Esophagus squamous epithelium (tissue), 5 donors: ENCODE data around the gene PTPRM. TPM values are rescaled to one million over a fixed set of nuclear protein-coding genes. Genes with fewer than 3 reads are reported as not detected.

Source experiments
- DNase-seq: peaks from one replicate; lab custom pipeline; 2025; lab: John Stamatoyannopoulos, UW
- H3K27ac ChIP-seq, 4 donors: fragments of 200-600 bp; sonication (generic); one replicate each; pipeline ENCODE4 v1.5.1; 2016 to 2019; ENCODE audit warnings: mild to moderate bottlenecking in 1 of 4
- H3K27me3 ChIP-seq, 4 donors: fragments of 200-600 bp; sonication (generic); 1 replicate in 3 of 4; 2 replicates in 1 of 4; pipeline versions ENCODE4 v1.5.1 to v1.6.0; 2017 to 2021; ENCODE audit warnings: antibody characterized with exemption in 1 of 4
- H3K36me3 ChIP-seq, 3 donors: fragments of 200-600 bp; sonication (generic); one replicate each; pipeline ENCODE4 v1.5.1; 2016 to 2019
- H3K4me1 ChIP-seq, 3 donors: fragments of 200-600 bp; sonication (generic); one replicate each; pipeline ENCODE4 v1.5.1; 2017 to 2019
- H3K4me3 ChIP-seq, 4 donors: fragments of 200-600 bp; sonication (generic); 1 replicate in 3 of 4; 2 replicates in 1 of 4; pipeline ENCODE4 v1.5.1; 2016 to 2019; ENCODE audit warnings: mild to moderate bottlenecking in 2 of 4, moderate library complexity in 1 of 4
- H3K9me3 ChIP-seq, 3 donors: fragments of 200-600 bp; sonication (generic); one replicate each; pipeline ENCODE4 v1.5.1; 2016 to 2019
- POLR2A ChIP-seq, 4 donors: fragments of 450-650 bp; IDR thresholded peaks; one replicate each; pipeline ENCODE4 v1.6.1; 2017; ENCODE audit warnings: antibody characterized with exemption in 4 of 4, mild to moderate bottlenecking in 4 of 4, moderate library complexity in 3 of 4
- WGBS, 2 donors: methylation state at CpG; one replicate each; pipeline ENCODE4 v1.1.5; 2018; 5-methylcytosine and 5-hydroxymethylcytosine counted together
- intact Hi-C: fragments of 100-400 bp; cut with DNase I; formaldehyde crosslinking; loops from one replicate; pipeline ENCODE4 v1.15.0; 2022
- total RNA-seq, 4 donors: library from RNA; depleted of rRNA; stranded (reverse); fragments of >200 nt; gene quantifications; one replicate each; pipeline ENCODE4 v1.1.0, GENCODE V29; 2016
- TF ChIP-seq, protein P1 (sequence below), 6 experiments: fragments of 450-650 bp in 4 of 6; fragments of 200-600 bp in 2 of 6; sonication (generic) in 2 of 6; IDR thresholded peaks; one replicate each; pipeline ENCODE4 v1.5.1; 2016 to 2019; ENCODE audit warnings: antibody characterized with exemption in 6 of 6, mild to moderate bottlenecking in 4 of 6, moderate library complexity in 4 of 6
- donor health status: DM: yes; HTN: yes; CAD: no.

PTPRM gene
- total RNA-seq, 4 donors from 2014 or later, result 6.5 to 38.7 (median 11.1) TPM

DNA sequence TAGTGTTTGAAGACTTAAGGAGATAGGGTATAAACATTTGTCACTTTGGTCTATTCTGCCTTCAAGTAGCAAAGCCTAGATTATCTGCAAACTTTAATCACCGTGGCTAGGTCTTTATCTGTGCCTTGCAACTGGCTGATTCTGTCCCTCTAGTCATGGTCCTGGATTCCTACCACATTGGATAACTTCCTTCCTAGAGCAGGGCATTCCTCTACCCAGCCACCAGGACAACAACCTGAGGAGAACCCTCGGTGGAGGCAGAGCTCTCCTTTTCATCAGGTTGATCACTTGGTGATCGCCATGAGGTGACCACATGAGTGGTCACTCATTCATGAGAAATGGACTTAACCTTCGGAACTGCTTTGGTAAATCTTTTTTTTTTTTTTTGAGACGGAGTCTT lies 25.3 kb upstream of the PTPRM start:
- intact Hi-C loops, result no loop called here
- DNase-seq, result no peak
- WGBS, 2 donors, result 68 to 83% methylated on average over 4 to 5 of the region's 5 CpGs
- no peaks in the 10 kb centered on the region for H3K9me3 ChIP-seq
- H3K4me1 ChIP-seq, result no peaks in the 10 kb centered on the region
- no peaks in the 10 kb centered on the region for H3K27me3 ChIP-seq
- no peak overlapping the region for H3K4me3 ChIP-seq
- no peaks in the 10 kb centered on the region for H3K36me3 ChIP-seq
- no peak overlapping the region for H3K27ac ChIP-seq
- TF ChIP-seq POLR2A (IDR thresholded peaks at IDR 0.05), result no peak
- TF ChIP-seq, protein P1, sequence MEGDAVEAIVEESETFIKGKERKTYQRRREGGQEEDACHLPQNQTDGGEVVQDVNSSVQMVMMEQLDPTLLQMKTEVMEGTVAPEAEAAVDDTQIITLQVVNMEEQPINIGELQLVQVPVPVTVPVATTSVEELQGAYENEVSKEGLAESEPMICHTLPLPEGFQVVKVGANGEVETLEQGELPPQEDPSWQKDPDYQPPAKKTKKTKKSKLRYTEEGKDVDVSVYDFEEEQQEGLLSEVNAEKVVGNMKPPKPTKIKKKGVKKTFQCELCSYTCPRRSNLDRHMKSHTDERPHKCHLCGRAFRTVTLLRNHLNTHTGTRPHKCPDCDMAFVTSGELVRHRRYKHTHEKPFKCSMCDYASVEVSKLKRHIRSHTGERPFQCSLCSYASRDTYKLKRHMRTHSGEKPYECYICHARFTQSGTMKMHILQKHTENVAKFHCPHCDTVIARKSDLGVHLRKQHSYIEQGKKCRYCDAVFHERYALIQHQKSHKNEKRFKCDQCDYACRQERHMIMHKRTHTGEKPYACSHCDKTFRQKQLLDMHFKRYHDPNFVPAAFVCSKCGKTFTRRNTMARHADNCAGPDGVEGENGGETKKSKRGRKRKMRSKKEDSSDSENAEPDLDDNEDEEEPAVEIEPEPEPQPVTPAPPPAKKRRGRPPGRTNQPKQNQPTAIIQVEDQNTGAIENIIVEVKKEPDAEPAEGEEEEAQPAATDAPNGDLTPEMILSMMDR (IDR thresholded peaks at IDR 0.05), result no peak

GRCh38 chr18:7544686-7545085 lies 22.4 kb upstream of the PTPRM start:
- Histone ChIP-seq H3K4me1 (no peaks in the 10 kb centered on the region), H3K27ac (no peak overlapping the region), H3K27me3 (no peaks in the 10 kb centered on the region), H3K4me3 (no peak overlapping the region), H3K36me3 (no peaks in the 10 kb centered on the region), H3K9me3 (no peaks in the 10 kb centered on the region)
- WGBS, 2 donors, result 83 to 96% methylated on average over 1 of the region's 1 CpG
- no peak for DNase-seq
- intact Hi-C loops, result no loop called here
- TF ChIP-seq, protein P1 (IDR thresholded peaks at IDR 0.05), result no peak
- TF ChIP-seq POLR2A (IDR thresholded peaks at IDR 0.05), result no peak

DNA sequence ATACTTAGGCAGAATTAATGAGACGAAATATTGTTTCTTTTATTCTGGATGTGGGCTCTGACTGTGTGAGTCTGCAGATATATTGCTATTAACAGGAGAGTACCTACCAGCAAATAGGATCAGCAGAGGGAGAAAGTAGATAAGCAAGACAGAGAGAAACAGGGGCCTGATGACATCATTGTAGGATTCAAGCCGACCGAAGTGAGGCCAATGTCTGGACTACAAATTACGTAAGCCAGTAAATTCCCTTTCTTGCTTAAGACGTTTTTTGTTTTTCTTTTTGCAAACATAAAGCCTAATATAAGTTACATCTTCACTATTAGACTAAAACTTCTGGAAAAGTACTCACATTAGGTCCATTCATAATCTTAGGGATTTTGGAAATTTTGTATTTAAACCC lies 21.4 kb upstream of the PTPRM start:
- Histone ChIP-seq H3K27me3 (no peaks in the 10 kb centered on the region), H3K36me3 (no peaks in the 10 kb centered on the region), H3K4me3 (no peak overlapping the region), H3K9me3 (no peaks in the 10 kb centered on the region), H3K27ac (no peak overlapping the region), H3K4me1 (no peaks in the 10 kb centered on the region)
- TF ChIP-seq, protein P1 (IDR thresholded peaks at IDR 0.05), result no peak
- TF ChIP-seq POLR2A (IDR thresholded peaks at IDR 0.05), result no peak
- intact Hi-C loops, result no loop called here
- 48 to 57% methylated on average over 5 of the region's 5 CpGs for WGBS, 2 donors
- DNase-seq, result no peak

GRCh38 chr18:7548221-7548620 lies 18.9 kb upstream of the PTPRM start:
- no peaks in the 10 kb centered on the region for H3K36me3 ChIP-seq
- H3K4me3 ChIP-seq, result no peak overlapping the region
- no peaks in the 10 kb centered on the region for H3K27me3 ChIP-seq
- TF ChIP-seq POLR2A (IDR thresholded peaks at IDR 0.05), result no peak
- TF ChIP-seq, protein P1 (IDR thresholded peaks at IDR 0.05), result no peak
- H3K4me1 ChIP-seq, result no peaks in the 10 kb centered on the region
- no peak for DNase-seq
- H3K27ac ChIP-seq, result no peak overlapping the region
- H3K9me3 ChIP-seq, result no peaks in the 10 kb centered on the region
- intact Hi-C loops, result no loop called here
- WGBS, 2 donors, result 90 to 92% methylated on average over 11 of the region's 11 CpGs

GRCh38 chr18:7548721-7549120 lies 18.4 kb upstream of the PTPRM start:
- 69 to 71% methylated on average over 3 of the region's 3 CpGs for WGBS, 2 donors
- no peak overlapping the region for H3K27ac ChIP-seq
- no peaks in the 10 kb centered on the region for H3K4me1 ChIP-seq
- no peak overlapping the region for H3K4me3 ChIP-seq
- no peak for TF ChIP-seq POLR2A (IDR thresholded peaks at IDR 0.05)
- H3K27me3 ChIP-seq, result no peaks in the 10 kb centered on the region
- H3K36me3 ChIP-seq, result no peaks in the 10 kb centered on the region
- intact Hi-C loops, result no loop called here
- H3K9me3 ChIP-seq, result no peaks in the 10 kb centered on the region
- DNase-seq, result no peak

DNA sequence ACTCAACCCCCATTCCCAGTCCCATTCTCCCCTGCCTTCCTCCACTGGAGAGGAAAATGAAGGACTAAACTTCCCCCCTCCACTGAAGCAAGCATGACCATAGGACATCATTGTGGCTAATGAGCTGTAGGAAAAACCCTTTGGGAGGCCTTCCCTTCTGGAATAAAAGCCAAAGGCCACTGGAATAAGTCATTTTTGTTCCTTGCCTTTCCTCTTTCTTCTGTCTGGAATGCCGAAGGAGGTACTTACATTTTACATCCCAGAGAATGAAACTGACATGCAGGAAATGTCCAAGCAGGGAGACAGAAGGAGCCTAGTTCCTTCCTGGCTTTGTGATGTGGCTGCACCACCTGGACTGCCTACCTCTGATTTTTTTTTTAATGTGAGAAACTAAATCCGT lies 9.1 kb upstream of the PTPRM start:
- DNase-seq, result no peak
- WGBS, 2 donors, result 56 to 60% methylated on average over 2 of the region's 2 CpGs
- Histone ChIP-seq H3K27me3 (no peaks in the 10 kb centered on the region), H3K36me3 (no peaks in the 10 kb centered on the region), H3K9me3 (no peaks in the 10 kb centered on the region), H3K27ac (no peak overlapping the region), H3K4me3 (no peak overlapping the region), H3K4me1 (peaks cover 0 to 4% (median 0%) of the 10 kb centered on the region in 3 donors)
- TF ChIP-seq, protein P1 (IDR thresholded peaks at IDR 0.05), result no peak
- TF ChIP-seq POLR2A (IDR thresholded peaks at IDR 0.05), result no peak
- intact Hi-C loops, result no loop called here
